ENCODE results near the gene IER5L.

DNA sequence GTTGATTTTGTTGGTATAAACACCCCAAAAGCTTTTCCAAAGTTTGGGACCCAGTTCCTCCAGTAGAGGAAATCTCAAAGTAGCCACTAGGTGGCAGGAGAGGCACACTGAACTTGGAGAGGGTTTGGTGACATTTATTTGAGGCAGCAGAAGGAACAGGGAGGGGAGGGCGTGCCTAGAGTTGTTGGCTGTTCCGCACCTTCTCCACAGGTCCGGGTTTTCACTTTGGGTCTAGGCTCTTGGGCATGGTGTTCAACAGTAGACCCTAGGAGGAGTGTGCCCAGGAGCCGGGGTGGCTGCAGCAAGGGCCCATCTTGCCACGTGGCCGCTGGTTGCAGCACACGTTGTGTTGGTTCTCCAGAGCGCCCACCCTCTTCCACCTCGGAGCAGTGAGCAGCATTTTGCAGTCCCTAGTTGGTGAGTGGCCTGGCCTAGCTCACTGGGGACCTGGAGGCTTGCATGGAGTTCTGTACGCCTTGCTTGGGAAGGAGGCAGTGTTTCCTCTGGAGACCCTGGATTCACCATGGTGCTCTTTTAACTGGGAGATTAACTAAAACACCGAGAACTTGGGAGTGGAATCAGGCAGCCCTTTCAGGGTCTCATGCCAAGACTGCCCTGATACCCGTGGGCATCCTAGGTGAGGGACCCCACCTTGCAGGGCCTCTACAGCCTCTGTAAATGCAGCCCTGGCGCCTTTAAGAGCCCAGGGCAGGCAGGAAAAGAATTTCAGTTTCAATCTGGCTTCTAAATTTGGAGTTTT is 38.6 kb downstream of the IER5L start:
- TF ChIP-seq, protein P1, sequence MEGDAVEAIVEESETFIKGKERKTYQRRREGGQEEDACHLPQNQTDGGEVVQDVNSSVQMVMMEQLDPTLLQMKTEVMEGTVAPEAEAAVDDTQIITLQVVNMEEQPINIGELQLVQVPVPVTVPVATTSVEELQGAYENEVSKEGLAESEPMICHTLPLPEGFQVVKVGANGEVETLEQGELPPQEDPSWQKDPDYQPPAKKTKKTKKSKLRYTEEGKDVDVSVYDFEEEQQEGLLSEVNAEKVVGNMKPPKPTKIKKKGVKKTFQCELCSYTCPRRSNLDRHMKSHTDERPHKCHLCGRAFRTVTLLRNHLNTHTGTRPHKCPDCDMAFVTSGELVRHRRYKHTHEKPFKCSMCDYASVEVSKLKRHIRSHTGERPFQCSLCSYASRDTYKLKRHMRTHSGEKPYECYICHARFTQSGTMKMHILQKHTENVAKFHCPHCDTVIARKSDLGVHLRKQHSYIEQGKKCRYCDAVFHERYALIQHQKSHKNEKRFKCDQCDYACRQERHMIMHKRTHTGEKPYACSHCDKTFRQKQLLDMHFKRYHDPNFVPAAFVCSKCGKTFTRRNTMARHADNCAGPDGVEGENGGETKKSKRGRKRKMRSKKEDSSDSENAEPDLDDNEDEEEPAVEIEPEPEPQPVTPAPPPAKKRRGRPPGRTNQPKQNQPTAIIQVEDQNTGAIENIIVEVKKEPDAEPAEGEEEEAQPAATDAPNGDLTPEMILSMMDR (IDR thresholded peaks at IDR 0.05): peak; percentile 93 to 99 (median 96)
- no peak for TF ChIP-seq POLR2A (IDR thresholded peaks at IDR 0.05)
